ENCODE data around the gene DPP6.

GRCh38 chr7:154867068-154867467 is 814.9 kb downstream of the DPP6 start:
- TF ChIP-seq CTCF (IDR thresholded peaks at IDR 0.05) = no peak
- TF ChIP-seq POLR2A (IDR thresholded peaks at IDR 0.05) = no peak

Measured in Peyer's patch (tissue), 4 donors.